Nephron progenitor cell (in vitro differentiated cells): ENCODE data around the gene CMTM7.

Experiments
- DNase-seq: peaks from one replicate; pipeline ENCODE4 v3.0.0; 2021
- H3K27ac Mint-ChIP-seq: 2 replicates; pipeline ENCODE4 v1.8.0; 2021; ENCODE audit warnings: mild to moderate bottlenecking, moderate library complexity, mixed read lengths
- H3K27me3 Mint-ChIP-seq: 2 replicates; pipeline ENCODE4 v1.8.0; 2021; ENCODE audit warnings: mild to moderate bottlenecking, low read depth, mixed read lengths; ENCODE audit not compliant: poor library complexity
- H3K36me3 Mint-ChIP-seq: 2 replicates; pipeline ENCODE4 v1.8.0; 2021; ENCODE audit warnings: low read depth, mixed read lengths
- H3K4me1 Mint-ChIP-seq: 2 replicates; pipeline ENCODE4 v1.8.0; 2021; ENCODE audit warnings: mixed read lengths
- H3K4me3 Mint-ChIP-seq: 2 replicates; pipeline ENCODE4 v1.8.0; 2021; ENCODE audit warnings: mild to moderate bottlenecking, moderate library complexity, mixed read lengths
- H3K9me3 Mint-ChIP-seq: 2 replicates; pipeline ENCODE4 v1.8.0; 2021; ENCODE audit warnings: mild to moderate bottlenecking, moderate library complexity, mixed read lengths
- CTCF ChIP-seq: fragments of 200-600 bp; sonication (generic); IDR thresholded peaks from 2 replicates; pipeline ENCODE4 v1.5.0; 2021; ENCODE audit warnings: antibody characterized with exemption

CMTM7 gene

GRCh38 chr3:32397941-32398340 lies 6.3 kb downstream of the CMTM7 start:
- peaks cover 17% of the 10 kb centered on the region for H3K36me3 Mint-ChIP-seq
- no peak overlapping the region for H3K4me3 Mint-ChIP-seq
- peaks cover 59% of the 10 kb centered on the region for H3K4me1 Mint-ChIP-seq
- H3K9me3 Mint-ChIP-seq, result no peaks in the 10 kb centered on the region
- TF ChIP-seq CTCF, result no peak
- H3K27me3 Mint-ChIP-seq, result peaks cover 15% of the 10 kb centered on the region
- no peak for DNase-seq
- no peak overlapping the region for H3K27ac Mint-ChIP-seq

GRCh38 chr3:32398531-32398930 lies 6.9 kb downstream of the CMTM7 start:
- H3K36me3 Mint-ChIP-seq, result peaks cover 17% of the 10 kb centered on the region
- H3K27ac Mint-ChIP-seq, result no peak overlapping the region
- H3K9me3 Mint-ChIP-seq, result no peaks in the 10 kb centered on the region
- peaks cover 59% of the 10 kb centered on the region for H3K4me1 Mint-ChIP-seq
- no peak for DNase-seq
- no peak overlapping the region for H3K4me3 Mint-ChIP-seq
- TF ChIP-seq CTCF, result no peak
- peaks cover 11% of the 10 kb centered on the region for H3K27me3 Mint-ChIP-seq

GRCh38 chr3:32399030-32399620 lies 7.5 kb downstream of the CMTM7 start:
- peaks cover 15% of the 10 kb centered on the region for H3K36me3 Mint-ChIP-seq
- H3K4me3 Mint-ChIP-seq, result no peak overlapping the region
- H3K27me3 Mint-ChIP-seq, result peaks cover 9% of the 10 kb centered on the region
- TF ChIP-seq CTCF, result peak; percentile 73
- no peaks in the 10 kb centered on the region for H3K9me3 Mint-ChIP-seq
- H3K4me1 Mint-ChIP-seq, result peaks cover 57% of the 10 kb centered on the region
- DNase-seq, result peak; percentile 25
- H3K27ac Mint-ChIP-seq, result no peak overlapping the region

GRCh38 chr3:32401126-32401525 lies 9.5 kb downstream of the CMTM7 start:
- TF ChIP-seq CTCF, result no peak
- Mint-ChIP-seq H3K4me3 (peak overlapping the region; percentile 73), H3K4me1 (peaks cover 51% of the 10 kb centered on the region), H3K9me3 (no peaks in the 10 kb centered on the region), H3K27ac (peak overlapping the region; percentile 80), H3K27me3 (peaks cover 6% of the 10 kb centered on the region), H3K36me3 (peaks cover 17% of the 10 kb centered on the region)
- DNase-seq, result no peak

GRCh38 chr3:32401556-32402081 lies 10.0 kb downstream of the CMTM7 start:
- peak; percentile 79 for DNase-seq
- Mint-ChIP-seq H3K27me3 (peaks cover 6% of the 10 kb centered on the region), H3K4me3 (peak overlapping the region; percentile 73), H3K9me3 (no peaks in the 10 kb centered on the region), H3K36me3 (peaks cover 21% of the 10 kb centered on the region), H3K4me1 (peaks cover 55% of the 10 kb centered on the region), H3K27ac (peak overlapping the region; percentile 83)
- TF ChIP-seq CTCF, result no peak

- Mint-ChIP-seq H3K27ac (no peak overlapping the region), H3K36me3 (peaks cover 21% of the 10 kb centered on the region), H3K4me3 (no peak overlapping the region), H3K9me3 (no peaks in the 10 kb centered on the region), H3K27me3 (peaks cover 6% of the 10 kb centered on the region), H3K4me1 (peaks cover 44% of the 10 kb centered on the region)
- no peak for DNase-seq
- TF ChIP-seq CTCF, result no peak
Observed at GRCh38 chr3:32403663-32404062, 12.0 kb downstream of the CMTM7 start.
